Colonic mucosa (tissue), 4 donors: ENCODE results near the gene ANKHD1. TPM values are rescaled to one million over a fixed set of nuclear protein-coding genes. Genes with fewer than 3 reads are reported as not detected.

Source experiments
- DNase-seq: peaks from one replicate; pipeline ENCODE4 v3.0.0-alpha.2; 2020
- H3K27ac ChIP-seq: fragments of 200-600 bp; one replicate; pipeline ENCODE4 v1.8.0; 2021
- H3K27me3 ChIP-seq: fragments of 200-600 bp; one replicate; pipeline ENCODE4 v1.8.0; 2021
- H3K36me3 ChIP-seq: fragments of 200-600 bp; one replicate; pipeline ENCODE4 v1.8.0; 2021
- H3K4me1 ChIP-seq: fragments of 200-600 bp; one replicate; pipeline ENCODE4 v1.8.0; 2021; ENCODE audit warnings: mild to moderate bottlenecking
- H3K4me3 ChIP-seq: fragments of 200-600 bp; one replicate; pipeline ENCODE4 v1.8.0; 2021
- H3K9ac ChIP-seq, 2 donors: one replicate each; pipeline ENCODE4 v1.7.0; 2013; ENCODE audit warnings: control low read depth in 2 of 2, low read depth in 2 of 2, low read length in 2 of 2
- H3K9me3 ChIP-seq: fragments of 200-600 bp; one replicate; pipeline ENCODE4 v1.8.0; 2021
- CTCF ChIP-seq: fragments of 200-600 bp; IDR thresholded peaks from one replicate; pipeline ENCODE4 v1.8.0; 2022; ENCODE audit warnings: antibody characterized with exemption, mild to moderate bottlenecking
- intact Hi-C: fragments of 100-400 bp; cut with DNase I; formaldehyde crosslinking; loops from one replicate; pipeline ENCODE4 v1.14.1; 2022
- total RNA-seq, 2 donors: library from RNA; stranded (reverse); fragmentation: NEBNext Ultra II Directional in 1 of 2; extraction: Animal tissue kit (Norgen Biotek cat#: 25700) in 1 of 2; gene quantifications; one replicate each; pipeline ENCODE4 v1.2.1, GENCODE V29; 2021
- donor health status: healthy.
- donor health status: DM: no; HTN: no; CAD: no.
- donor health status: DM: no; HTN: no; CAD: no.

The ANKHD1 gene, protein sequence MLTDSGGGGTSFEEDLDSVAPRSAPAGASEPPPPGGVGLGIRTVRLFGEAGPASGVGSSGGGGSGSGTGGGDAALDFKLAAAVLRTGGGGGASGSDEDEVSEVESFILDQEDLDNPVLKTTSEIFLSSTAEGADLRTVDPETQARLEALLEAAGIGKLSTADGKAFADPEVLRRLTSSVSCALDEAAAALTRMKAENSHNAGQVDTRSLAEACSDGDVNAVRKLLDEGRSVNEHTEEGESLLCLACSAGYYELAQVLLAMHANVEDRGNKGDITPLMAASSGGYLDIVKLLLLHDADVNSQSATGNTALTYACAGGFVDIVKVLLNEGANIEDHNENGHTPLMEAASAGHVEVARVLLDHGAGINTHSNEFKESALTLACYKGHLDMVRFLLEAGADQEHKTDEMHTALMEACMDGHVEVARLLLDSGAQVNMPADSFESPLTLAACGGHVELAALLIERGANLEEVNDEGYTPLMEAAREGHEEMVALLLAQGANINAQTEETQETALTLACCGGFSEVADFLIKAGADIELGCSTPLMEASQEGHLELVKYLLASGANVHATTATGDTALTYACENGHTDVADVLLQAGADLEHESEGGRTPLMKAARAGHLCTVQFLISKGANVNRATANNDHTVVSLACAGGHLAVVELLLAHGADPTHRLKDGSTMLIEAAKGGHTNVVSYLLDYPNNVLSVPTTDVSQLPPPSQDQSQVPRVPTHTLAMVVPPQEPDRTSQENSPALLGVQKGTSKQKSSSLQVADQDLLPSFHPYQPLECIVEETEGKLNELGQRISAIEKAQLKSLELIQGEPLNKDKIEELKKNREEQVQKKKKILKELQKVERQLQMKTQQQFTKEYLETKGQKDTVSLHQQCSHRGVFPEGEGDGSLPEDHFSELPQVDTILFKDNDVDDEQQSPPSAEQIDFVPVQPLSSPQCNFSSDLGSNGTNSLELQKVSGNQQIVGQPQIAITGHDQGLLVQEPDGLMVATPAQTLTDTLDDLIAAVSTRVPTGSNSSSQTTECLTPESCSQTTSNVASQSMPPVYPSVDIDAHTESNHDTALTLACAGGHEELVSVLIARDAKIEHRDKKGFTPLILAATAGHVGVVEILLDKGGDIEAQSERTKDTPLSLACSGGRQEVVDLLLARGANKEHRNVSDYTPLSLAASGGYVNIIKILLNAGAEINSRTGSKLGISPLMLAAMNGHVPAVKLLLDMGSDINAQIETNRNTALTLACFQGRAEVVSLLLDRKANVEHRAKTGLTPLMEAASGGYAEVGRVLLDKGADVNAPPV (N-terminal part only)
- 100 to 1,000 TPM; 108 to 115 TPM for total RNA-seq

DNA sequence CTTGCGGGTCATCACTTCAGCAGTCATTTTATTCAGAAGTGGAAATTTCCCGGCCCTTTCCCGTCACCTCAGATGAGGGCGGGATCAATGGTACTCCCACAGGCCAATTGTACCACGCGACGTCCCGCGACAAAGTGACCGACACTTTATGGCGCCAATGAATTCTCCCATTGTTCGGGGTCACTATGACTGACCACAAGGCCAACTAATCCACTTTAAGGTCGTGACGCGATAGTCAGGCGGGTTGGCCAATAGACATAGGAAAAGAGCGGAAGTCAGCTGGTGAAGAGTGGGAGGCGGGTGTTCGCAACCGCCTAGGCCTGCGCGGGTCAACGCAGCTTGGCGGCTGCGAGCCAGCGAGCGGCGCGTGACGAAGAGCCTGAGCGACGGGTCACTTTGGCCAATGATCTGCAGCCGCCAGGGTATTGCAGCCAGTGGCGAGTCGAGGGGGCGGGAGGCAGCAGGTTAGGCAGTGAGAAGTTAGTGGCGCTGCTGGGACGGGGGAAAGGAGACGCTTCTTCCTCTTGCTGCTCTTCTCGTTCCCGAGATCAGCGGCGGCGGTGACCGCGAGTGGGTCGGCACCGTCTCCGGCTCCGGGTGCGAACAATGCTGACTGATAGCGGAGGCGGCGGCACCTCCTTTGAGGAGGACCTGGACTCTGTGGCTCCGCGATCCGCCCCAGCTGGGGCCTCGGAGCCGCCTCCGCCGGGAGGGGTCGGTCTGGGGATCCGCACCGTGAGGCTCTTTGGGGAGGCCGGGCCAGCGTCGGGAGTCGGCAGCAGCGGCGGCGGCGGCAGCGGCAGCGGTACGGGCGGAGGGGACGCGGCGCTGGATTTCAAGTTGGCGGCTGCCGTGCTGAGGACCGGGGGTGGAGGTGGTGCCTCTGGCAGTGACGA lies at the start of gene ANKHD1:
ANKHD1 (plus strand) TSS at position 472 of the 896 bp plus-strand sequence; CDS start at position 607, 135 bp downstream.
- intact Hi-C loops = no loop called here
- Histone ChIP-seq H3K4me1 (peaks cover 9% of the 10 kb centered on the region), H3K27me3 (no peaks in the 10 kb centered on the region), H3K9me3 (no peaks in the 10 kb centered on the region), H3K27ac (peak within 1 kb of the TSS; percentile 96), H3K4me3 (peak within 1 kb of the TSS; percentile 92), H3K36me3 (no peaks in the 10 kb centered on the region), H3K9ac (peak within 1 kb of the TSS; percentile 97 to 98)
- TF ChIP-seq CTCF = no peak
- peak; percentile 99 for DNase-seq

GRCh38 chr5:140355546-140355945 lies 46.1 kb upstream of the ANKHD1 start:
- Histone ChIP-seq H3K27me3 (no peaks in the 10 kb centered on the region), H3K4me1 (no peaks in the 10 kb centered on the region), H3K27ac (no peak overlapping the region), H3K9me3 (no peaks in the 10 kb centered on the region), H3K4me3 (no peak overlapping the region), H3K36me3 (no peaks in the 10 kb centered on the region), H3K9ac (no peak overlapping the region)
- intact Hi-C loops = loop anchor here (10.0 kb wide), 1 partner anchor 181 kb away; the partner anchor contains the start of gene CYSTM1
- DNase-seq = no peak
- no peak for TF ChIP-seq CTCF

DNA sequence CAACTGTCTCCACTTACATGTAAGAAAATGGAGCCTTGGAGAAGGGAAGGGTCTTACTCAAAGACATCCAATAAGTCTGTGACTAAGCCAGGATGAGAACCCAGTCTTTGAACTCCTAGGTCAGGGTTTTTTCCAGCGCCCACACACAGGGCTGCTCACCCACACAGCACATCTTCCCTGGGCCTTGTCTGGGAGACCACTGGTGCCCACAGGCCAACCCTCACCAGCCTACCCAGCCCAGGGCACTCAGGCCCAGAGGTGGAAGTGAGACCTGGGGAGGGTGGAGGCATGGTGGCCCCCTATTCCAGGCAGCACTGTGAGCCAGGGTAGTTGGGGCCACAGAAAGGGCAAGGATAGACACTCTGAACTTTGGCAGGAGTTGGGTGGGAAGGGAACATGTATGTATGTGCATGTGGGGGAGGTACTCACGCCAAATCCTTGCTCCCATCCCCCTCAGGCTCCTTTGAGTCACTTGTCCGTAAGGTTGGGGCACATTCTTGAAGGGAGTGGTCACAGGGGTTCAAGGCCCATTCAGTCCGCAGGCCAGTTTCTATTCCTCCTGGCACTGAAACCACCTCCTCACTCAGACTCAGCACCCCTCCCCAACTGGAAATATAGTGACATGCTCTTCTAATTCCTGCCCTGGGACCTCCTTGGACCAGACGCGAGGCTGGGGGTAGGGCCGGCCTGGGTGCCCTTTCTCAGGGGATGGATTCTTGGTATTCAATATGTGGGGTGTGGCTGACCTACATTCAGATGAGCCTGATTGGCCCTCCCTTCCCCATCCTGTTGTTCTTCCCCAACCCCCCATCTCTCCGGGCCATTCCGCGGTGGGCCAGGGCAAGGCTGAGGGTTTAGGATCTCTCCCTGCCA lies 44.5 kb upstream of the ANKHD1 start:
- Histone ChIP-seq H3K9me3 (no peaks in the 10 kb centered on the region), H3K27ac (no peak overlapping the region), H3K36me3 (no peaks in the 10 kb centered on the region), H3K4me3 (peak overlapping the region; percentile 5), H3K27me3 (no peaks in the 10 kb centered on the region), H3K4me1 (no peaks in the 10 kb centered on the region), H3K9ac (peak overlapping the region in 1 of 2 donors; percentile 22)
- TF ChIP-seq CTCF = no peak
- no peak for DNase-seq
- intact Hi-C loops = loop anchor here (2.0 to 10.0 kb wide), 2 partner anchors 114 to 182 kb away; partner anchors contain the start of gene CYSTM1

GRCh38 chr5:140357726-140358093 lies 43.9 kb upstream of the ANKHD1 start:
- Histone ChIP-seq H3K27ac (no peak overlapping the region), H3K9ac (peak overlapping the region in 1 of 2 donors; percentile 22), H3K4me3 (peak overlapping the region; percentile 5), H3K36me3 (no peaks in the 10 kb centered on the region), H3K27me3 (no peaks in the 10 kb centered on the region), H3K9me3 (no peaks in the 10 kb centered on the region), H3K4me1 (no peaks in the 10 kb centered on the region)
- peak; percentile 86 for TF ChIP-seq CTCF
- peak; percentile 88 for DNase-seq
- intact Hi-C loops = loop anchor here (2.0 to 10.0 kb wide), 2 partner anchors 115 to 183 kb away; partner anchors contain the start of gene CYSTM1
